NCI-H1436 treated with DMSO at 0.1 percent for 48 hours (cell line): ENCODE measurements around the gene PBX3.
A peak's percentile ranks its signal among the peaks of the same experiment; 100 is the strongest.
"Not testable (repeated sequence)": the region's sequence is repeated elsewhere in the genome, so short reads cannot be mapped to it uniquely, and the experiment has no call there.

ENCODE experiments used
- DNase-seq: peaks from one replicate; lab custom pipeline; 2025; lab: John Stamatoyannopoulos, UW

The PBX3 gene

DNA sequence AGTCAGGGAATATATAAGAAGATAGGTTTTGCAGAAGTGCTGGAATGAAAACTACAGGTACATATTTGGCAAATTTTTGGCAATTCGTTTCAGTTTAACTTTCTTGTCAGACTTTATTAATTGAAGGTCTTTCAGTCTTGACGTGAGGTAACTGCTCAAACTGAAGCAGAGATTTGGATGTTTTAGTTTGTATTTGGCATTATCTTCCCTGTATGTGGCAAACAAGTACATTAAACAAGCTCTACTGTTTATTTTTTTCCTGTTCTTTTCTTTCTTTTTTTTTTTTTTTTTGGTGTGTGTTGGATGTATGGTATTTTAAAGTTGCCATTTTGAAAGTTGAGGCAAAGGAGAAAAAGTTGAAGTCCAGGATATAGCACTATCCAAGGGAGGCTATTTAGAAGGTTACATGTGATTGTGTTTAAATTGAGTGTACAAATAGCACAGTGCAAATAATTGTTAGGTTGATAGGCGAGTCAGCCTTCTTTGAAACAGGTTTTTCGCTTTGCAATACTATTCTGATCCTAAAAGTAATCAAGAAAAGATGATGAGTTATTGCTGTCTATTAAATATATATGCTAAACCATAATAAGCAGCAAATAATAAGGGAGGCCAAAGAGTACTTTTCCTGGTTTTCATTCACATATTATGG, 2.2 kb downstream of the PBX3 start:
- DNase-seq, result no peak

DNA sequence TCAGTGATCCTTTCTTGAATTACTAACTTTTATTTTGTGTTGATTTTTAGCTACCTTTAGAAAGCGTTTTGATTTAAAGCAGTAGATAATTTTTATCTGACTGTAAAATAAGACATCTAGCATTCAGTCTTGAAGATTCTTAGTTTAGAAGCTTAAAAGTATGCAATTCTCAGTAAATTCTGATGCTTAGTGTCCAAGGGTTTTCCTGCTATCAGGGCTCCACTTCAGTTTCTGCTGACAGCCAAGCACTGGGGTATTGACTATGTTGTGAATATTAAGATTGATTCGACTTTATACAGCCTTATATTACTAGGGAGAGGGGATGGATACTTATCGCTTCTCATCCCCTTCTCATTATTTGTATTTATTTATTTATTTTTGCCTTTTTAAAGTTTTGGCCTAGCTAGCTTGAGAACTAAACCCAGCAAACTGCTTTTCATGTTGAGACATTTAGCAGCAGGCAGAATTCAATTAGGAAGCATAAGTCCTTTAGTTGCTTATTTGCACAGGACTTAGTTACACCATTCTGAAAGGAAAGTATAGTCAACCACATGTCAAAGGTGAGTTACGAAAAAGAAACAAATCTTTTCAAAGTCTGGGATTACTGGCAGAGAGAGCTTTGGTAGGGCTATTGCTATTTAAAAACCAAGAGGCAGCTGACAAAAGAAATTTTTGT, 2.9 kb downstream of the PBX3 start:
- DNase-seq, result no peak

GRCh38 chr9:125750627-125751011, 3.4 kb downstream of the PBX3 start:
- no peak for DNase-seq

DNA sequence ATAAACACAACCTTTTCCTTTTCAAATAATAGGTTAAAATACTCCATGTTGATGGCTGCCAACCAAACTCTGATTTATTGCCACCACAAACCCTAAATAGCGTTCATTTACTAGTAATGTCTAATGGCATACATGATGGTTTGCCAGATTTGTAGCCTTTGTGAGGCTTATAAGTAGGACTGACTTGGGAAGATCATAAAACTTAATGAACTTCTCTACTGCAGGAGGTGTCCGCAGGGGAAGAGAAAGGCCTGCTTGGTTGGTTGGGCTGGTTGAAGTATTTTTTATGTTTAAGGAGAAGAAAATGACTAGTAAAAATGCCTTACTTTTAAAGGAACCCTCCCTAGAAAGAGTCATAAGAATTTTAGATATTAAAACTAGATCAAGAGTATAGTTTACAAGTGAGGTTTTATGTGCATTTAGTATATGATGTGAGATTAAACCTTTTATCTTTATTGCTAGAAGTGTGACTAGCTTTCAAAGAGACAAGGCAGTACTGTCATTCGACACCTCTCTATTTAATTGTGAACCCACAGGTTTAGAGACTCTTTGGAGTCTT, 5.0 kb downstream of the PBX3 start:
- DNase-seq, result no peak

- no peak for DNase-seq
Measured at GRCh38 chr9:125754096-125754495, 6.9 kb downstream of the PBX3 start.

DNA sequence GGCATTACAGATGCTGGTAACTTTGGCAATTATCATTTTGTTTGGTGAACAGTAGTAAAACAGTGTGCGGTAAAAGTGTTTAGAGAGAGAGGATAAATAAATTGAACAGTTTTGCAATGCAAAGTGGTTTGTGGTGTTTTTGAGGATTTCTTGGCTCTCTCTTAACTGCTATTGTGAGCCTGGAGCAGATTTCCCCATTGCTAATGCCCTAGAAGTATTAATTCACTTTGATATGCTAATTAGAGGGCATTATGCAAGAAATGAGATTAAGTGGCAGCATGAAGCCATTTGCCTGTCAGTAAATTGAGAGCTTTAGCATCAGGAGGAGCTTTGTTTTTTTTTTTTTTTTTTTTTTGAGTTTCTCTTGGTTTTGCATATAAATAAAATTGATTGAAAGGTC, 8.2 kb downstream of the PBX3 start:
- no peak for DNase-seq

GRCh38 chr9:125756518-125756917, 9.3 kb downstream of the PBX3 start:
- DNase-seq, result no peak

GRCh38 chr9:125757834-125758233, 10.7 kb downstream of the PBX3 start:
- no peak for DNase-seq

DNA sequence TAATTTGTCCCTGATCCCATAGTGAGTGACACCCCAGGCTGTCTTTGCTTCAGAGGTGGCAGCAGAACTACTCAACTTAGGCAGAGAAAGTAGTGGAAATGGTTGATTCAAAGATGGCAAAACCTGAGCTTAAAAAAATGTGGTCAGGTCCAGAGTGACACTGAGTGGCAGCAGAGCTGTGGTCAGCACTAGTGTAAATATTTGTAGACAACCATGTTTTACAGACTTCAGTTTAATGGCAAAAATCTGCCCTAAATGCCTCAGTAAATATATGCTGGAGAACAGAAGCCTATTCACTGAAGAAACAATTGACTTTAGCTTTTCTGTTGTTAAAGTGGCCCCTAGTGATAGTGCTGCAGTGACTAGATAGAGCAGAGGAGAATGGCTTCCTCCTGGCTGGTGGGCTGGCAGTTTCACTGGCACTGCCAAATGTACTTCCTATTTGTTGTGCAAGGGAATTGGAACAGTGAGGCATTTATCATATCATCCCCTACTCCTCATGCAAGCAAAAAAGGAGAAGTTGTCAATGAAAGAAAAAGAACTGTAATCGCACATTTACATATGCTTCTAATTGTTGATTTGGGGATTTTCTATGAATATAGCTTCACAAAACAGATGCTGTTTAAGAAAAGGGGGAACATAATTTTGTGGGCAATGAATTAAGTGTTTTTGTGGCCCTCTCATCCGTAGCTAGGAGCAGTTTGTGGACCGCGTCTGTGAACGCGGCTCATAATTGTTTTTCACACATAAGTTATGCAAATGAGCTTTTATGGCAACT, 12.0 kb downstream of the PBX3 start:
- DNase-seq, result no peak

- no peak for DNase-seq
Measured at GRCh38 chr9:125759764-125760129, 12.6 kb downstream of the PBX3 start.

- DNase-seq, result no peak
Measured at GRCh38 chr9:125760537-125760936, 13.4 kb downstream of the PBX3 start.

DNA sequence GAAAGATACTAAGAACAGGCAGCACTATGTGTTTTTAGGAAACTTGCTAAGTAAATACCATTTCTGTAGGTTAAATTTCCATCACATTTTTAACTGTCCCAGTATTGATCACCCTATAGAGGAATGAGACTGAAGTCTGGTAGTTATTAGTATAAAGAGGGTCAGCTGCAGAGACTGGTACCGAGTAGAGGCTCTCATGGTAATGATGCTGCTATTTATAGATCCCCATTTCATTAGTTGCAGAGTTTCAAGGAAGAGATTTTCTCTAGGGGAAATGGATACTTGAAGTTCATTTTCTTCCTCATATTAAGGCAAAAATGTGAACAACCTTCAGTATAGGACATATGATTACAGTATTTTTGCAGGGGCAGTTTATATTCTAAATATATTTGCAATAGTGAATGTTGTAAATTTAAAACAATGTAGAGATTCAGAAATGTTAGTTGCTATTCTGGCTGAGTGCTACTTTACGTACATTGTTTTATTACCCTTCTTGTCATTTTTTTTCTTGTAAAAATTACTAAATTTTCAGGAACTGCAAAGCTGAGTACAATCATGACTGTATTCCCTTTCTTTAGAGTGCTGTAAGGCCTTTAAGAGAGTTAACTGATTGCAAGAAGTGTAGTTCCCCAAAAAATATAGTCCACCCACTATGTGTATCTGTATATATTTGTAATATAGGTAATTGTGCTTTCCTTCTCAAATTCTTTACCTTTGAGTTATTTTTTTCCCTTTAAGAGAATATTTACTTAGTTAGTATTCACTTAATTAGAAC, 14.7 kb downstream of the PBX3 start:
- DNase-seq, result no peak

GRCh38 chr9:125763394-125763801, 16.2 kb downstream of the PBX3 start:
- DNase-seq, result peak; percentile 75

GRCh38 chr9:125764198-125764597, 17.0 kb downstream of the PBX3 start:
- no peak for DNase-seq

GRCh38 chr9:125766468-125767221, 19.5 kb downstream of the PBX3 start:
- DNase-seq, result no peak

GRCh38 chr9:125767349-125767748, 20.2 kb downstream of the PBX3 start:
- no peak for DNase-seq

- no peak for DNase-seq
Measured at GRCh38 chr9:125768803-125769202, 21.6 kb downstream of the PBX3 start.

- no peak for DNase-seq
Measured at GRCh38 chr9:125771037-125771436, 23.9 kb downstream of the PBX3 start.

- DNase-seq, result no peak
Measured at GRCh38 chr9:125772740-125773139, 25.6 kb downstream of the PBX3 start.

DNA sequence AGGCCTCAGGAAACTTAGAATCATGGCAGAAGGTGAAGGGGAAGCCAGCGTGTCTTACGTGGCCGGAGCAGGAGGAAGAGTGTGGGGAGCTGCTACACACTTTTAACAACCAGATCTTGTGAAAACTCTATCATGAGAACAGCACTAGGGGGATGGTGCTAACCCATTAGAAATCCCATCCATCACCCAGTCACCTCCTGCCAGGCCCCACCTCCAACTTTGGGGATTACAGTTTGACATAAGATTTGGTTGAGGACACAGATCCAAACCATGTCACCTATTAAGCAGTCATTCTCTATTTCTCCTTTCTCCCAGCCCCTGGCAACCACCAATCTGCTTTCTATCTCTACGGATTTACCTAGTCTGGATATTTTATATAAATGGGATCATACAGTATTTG, 26.9 kb downstream of the PBX3 start:
- no peak for DNase-seq

- not testable (repeated sequence) for DNase-seq
Measured at GRCh38 chr9:125776789-125777188, 29.6 kb downstream of the PBX3 start.
